KOPT-K1 (cell line): Measurements from ENCODE around the gene CACNA1C.

ENCODE experiments used
- H3K27ac ChIP-seq: fragments of 200-600 bp; sonication (generic); 2 replicates; pipeline ENCODE4 v1.5.1; 2016; ENCODE audit warnings: antibody characterized with exemption, mild to moderate bottlenecking, low read depth, low read length; ENCODE audit not compliant: poor library complexity, severe bottlenecking
- H3K36me3 ChIP-seq: fragments of 200-600 bp; sonication (generic); 2 replicates; pipeline ENCODE4 v1.5.1; 2017; ENCODE audit warnings: antibody characterized with exemption, mild to moderate bottlenecking, low read length, moderate library complexity; ENCODE audit not compliant: insufficient read depth
- H3K9me3 ChIP-seq: fragments of 200-600 bp; sonication (generic); 2 replicates; pipeline ENCODE4 v1.5.1; 2017; ENCODE audit warnings: antibody characterized with exemption, low read length, mild to moderate bottlenecking; ENCODE audit not compliant: insufficient read depth, poor library complexity, severe bottlenecking

The CACNA1C gene

GRCh38 chr12:2233034-2233433, 180.2 kb downstream of the CACNA1C start:
- Histone ChIP-seq H3K36me3 (no peaks in the 10 kb centered on the region), H3K9me3 (no peaks in the 10 kb centered on the region), H3K27ac (no peak overlapping the region)

- Histone ChIP-seq H3K36me3 (no peaks in the 10 kb centered on the region), H3K27ac (no peak overlapping the region), H3K9me3 (no peaks in the 10 kb centered on the region)
Measured at GRCh38 chr12:2234091-2234490, 181.3 kb downstream of the CACNA1C start.

- H3K9me3 ChIP-seq = no peaks in the 10 kb centered on the region
- H3K27ac ChIP-seq = no peak overlapping the region
- no peaks in the 10 kb centered on the region for H3K36me3 ChIP-seq
Measured at GRCh38 chr12:2234646-2235350, 182.0 kb downstream of the CACNA1C start.

- Histone ChIP-seq H3K36me3 (no peaks in the 10 kb centered on the region), H3K9me3 (no peaks in the 10 kb centered on the region), H3K27ac (no peak overlapping the region)
Measured at GRCh38 chr12:2236506-2237294, 183.9 kb downstream of the CACNA1C start.

- Histone ChIP-seq H3K27ac (no peak overlapping the region), H3K9me3 (no peaks in the 10 kb centered on the region), H3K36me3 (no peaks in the 10 kb centered on the region)
Measured at GRCh38 chr12:2238111-2238510, 185.3 kb downstream of the CACNA1C start.

GRCh38 chr12:2239381-2239871, 186.6 kb downstream of the CACNA1C start:
- no peak overlapping the region for H3K27ac ChIP-seq
- no peaks in the 10 kb centered on the region for H3K36me3 ChIP-seq
- no peaks in the 10 kb centered on the region for H3K9me3 ChIP-seq

GRCh38 chr12:2240390-2240789, 187.6 kb downstream of the CACNA1C start:
- Histone ChIP-seq H3K9me3 (no peaks in the 10 kb centered on the region), H3K27ac (no peak overlapping the region), H3K36me3 (no peaks in the 10 kb centered on the region)

GRCh38 chr12:2240984-2241383, 188.2 kb downstream of the CACNA1C start:
- Histone ChIP-seq H3K27ac (no peak overlapping the region), H3K36me3 (no peaks in the 10 kb centered on the region), H3K9me3 (no peaks in the 10 kb centered on the region)

GRCh38 chr12:2242216-2242615, 189.4 kb downstream of the CACNA1C start:
- Histone ChIP-seq H3K36me3 (no peaks in the 10 kb centered on the region), H3K27ac (no peak overlapping the region), H3K9me3 (no peaks in the 10 kb centered on the region)

- H3K27ac ChIP-seq = no peak overlapping the region
- H3K36me3 ChIP-seq = no peaks in the 10 kb centered on the region
- no peaks in the 10 kb centered on the region for H3K9me3 ChIP-seq
Measured at GRCh38 chr12:2242816-2243215, 190.0 kb downstream of the CACNA1C start.

GRCh38 chr12:2243275-2243674, 190.5 kb downstream of the CACNA1C start:
- no peaks in the 10 kb centered on the region for H3K9me3 ChIP-seq
- no peaks in the 10 kb centered on the region for H3K36me3 ChIP-seq
- no peak overlapping the region for H3K27ac ChIP-seq

GRCh38 chr12:2244013-2244861, 191.4 kb downstream of the CACNA1C start:
- H3K9me3 ChIP-seq = no peaks in the 10 kb centered on the region
- H3K27ac ChIP-seq = no peak overlapping the region
- H3K36me3 ChIP-seq = no peaks in the 10 kb centered on the region

GRCh38 chr12:2246358-2246757, 193.6 kb downstream of the CACNA1C start:
- no peak overlapping the region for H3K27ac ChIP-seq
- H3K9me3 ChIP-seq = no peaks in the 10 kb centered on the region
- H3K36me3 ChIP-seq = no peaks in the 10 kb centered on the region

GRCh38 chr12:2247120-2247519, 194.3 kb downstream of the CACNA1C start:
- H3K9me3 ChIP-seq = no peaks in the 10 kb centered on the region
- no peaks in the 10 kb centered on the region for H3K36me3 ChIP-seq
- H3K27ac ChIP-seq = no peak overlapping the region

GRCh38 chr12:2247596-2247995, 194.8 kb downstream of the CACNA1C start:
- Histone ChIP-seq H3K27ac (no peak overlapping the region), H3K9me3 (no peaks in the 10 kb centered on the region), H3K36me3 (no peaks in the 10 kb centered on the region)
